ENCODE results near the gene VAV2.

- TF ChIP-seq CTCF (IDR thresholded peaks at IDR 0.05) (no peak), IRF3 (IDR thresholded peaks at IDR 0.05; ENCODE audit: low read depth, low read length) (no peak), EP300 (IDR thresholded peaks at IDR 0.05; ENCODE audit: borderline replicate concordance in 1 of 2, low read depth in 1 of 2, low read length in 1 of 2) (no peak), MEF2A (IDR thresholded peaks at IDR 0.05; ENCODE audit: borderline replicate concordance, low read depth) (no peak)
Observed at GRCh38 chr9:133845440-133845839, 146.7 kb downstream of the VAV2 start.

Data from SK-N-SH (cell line).